GM19328 (cell line): Measurements from ENCODE around the gene AGAP1.

Source experiments
- ATAC-seq: cut with Tn5 transposase; IDR thresholded peaks from one replicate; pipeline ENCODE4 v1.9.1; 2021; ENCODE audit warnings: mild to moderate bottlenecking, moderate library complexity; ENCODE audit not compliant: unreplicated experiment

AGAP1 gene

GRCh38 chr2:235530735-235531134, 36.9 kb downstream of the AGAP1 start:
- no peak for ATAC-seq

GRCh38 chr2:235532307-235532706, 38.5 kb downstream of the AGAP1 start:
- ATAC-seq = no peak

- ATAC-seq = no peak
These were observed 39.4 kb downstream of the AGAP1 start for GRCh38 chr2:235533198-235533597.

- no peak for ATAC-seq
These were observed 40.0 kb downstream of the AGAP1 start for GRCh38 chr2:235533616-235534385.

GRCh38 chr2:235534678-235535422, 41.0 kb downstream of the AGAP1 start:
- ATAC-seq = no peak

- ATAC-seq = no peak
These were observed 41.7 kb downstream of the AGAP1 start for GRCh38 chr2:235535423-235536130.

- no peak for ATAC-seq
These were observed 42.9 kb downstream of the AGAP1 start for GRCh38 chr2:235536711-235537110.

- no peak for ATAC-seq
These were observed 43.3 kb downstream of the AGAP1 start for GRCh38 chr2:235537186-235537585.

GRCh38 chr2:235537587-235537986, 43.7 kb downstream of the AGAP1 start:
- no peak for ATAC-seq

GRCh38 chr2:235538144-235538639, 44.3 kb downstream of the AGAP1 start:
- no peak for ATAC-seq

- ATAC-seq = no peak
These were observed 45.1 kb downstream of the AGAP1 start for GRCh38 chr2:235538981-235539380.

- ATAC-seq = no peak
These were observed 45.9 kb downstream of the AGAP1 start for GRCh38 chr2:235539773-235540172.

GRCh38 chr2:235541016-235541415, 47.2 kb downstream of the AGAP1 start:
- ATAC-seq = no peak

- no peak for ATAC-seq
These were observed 48.2 kb downstream of the AGAP1 start for GRCh38 chr2:235541838-235542549.

- no peak for ATAC-seq
These were observed 48.9 kb downstream of the AGAP1 start for GRCh38 chr2:235542733-235543127.

GRCh38 chr2:235543128-235543750, 49.4 kb downstream of the AGAP1 start:
- ATAC-seq = no peak

GRCh38 chr2:235543851-235544688, 50.2 kb downstream of the AGAP1 start:
- ATAC-seq = no peak

- no peak for ATAC-seq
These were observed 50.8 kb downstream of the AGAP1 start for GRCh38 chr2:235544689-235544969.

- no peak for ATAC-seq
These were observed 51.7 kb downstream of the AGAP1 start for GRCh38 chr2:235545339-235546150.
